Measurements from ENCODE around the gene MTA1.

Gene MTA1

GRCh38 chr14:105467942-105468471, 48.4 kb downstream of the MTA1 start:
- DNase-seq = no peak
- intact Hi-C loops (cut with DNase I) = no loop called here

- intact Hi-C loops (cut with DNase I) = no loop called here
- peak in 2 of 42 donors; percentile 38 to 55 for DNase-seq
Measured at GRCh38 chr14:105468621-105469241, 49.1 kb downstream of the MTA1 start.

- intact Hi-C loops (cut with DNase I) = loop anchor here (5.0 kb wide), 1 partner anchor 57 kb away; no protein-coding TSS in a partner anchor
- DNase-seq = no peak
Measured at GRCh38 chr14:105469456-105470349, 50.1 kb downstream of the MTA1 start.

- DNase-seq = no peak
- intact Hi-C loops (cut with DNase I) = loop anchor here (5.0 kb wide), 1 partner anchor 58 kb away; no protein-coding TSS in a partner anchor
Measured at GRCh38 chr14:105470350-105471296, 51.0 kb downstream of the MTA1 start.

GRCh38 chr14:105471297-105471821, 51.7 kb downstream of the MTA1 start:
- intact Hi-C loops (cut with DNase I) = loop anchor here (5.0 kb wide), 1 partner anchor 59 kb away; no protein-coding TSS in a partner anchor
- DNase-seq = peak in 38 of 42 donors; percentile 44 to 90 (median 69)

GRCh38 chr14:105471823-105472485, 52.3 kb downstream of the MTA1 start:
- intact Hi-C loops (cut with DNase I) = loop anchor here (5.0 kb wide), 1 partner anchor 60 kb away; no protein-coding TSS in a partner anchor

GRCh38 chr14:105472486-105472991, 52.9 kb downstream of the MTA1 start:
- no peak for DNase-seq
- intact Hi-C loops (cut with DNase I) = loop anchor here (5.0 kb wide), 1 partner anchor 60 kb away; no protein-coding TSS in a partner anchor

More at GRCh38 chr14:105471823-105472485, 52.3 kb downstream of the MTA1 start:
- no peak for DNase-seq

GRCh38 chr14:105473033-105473676, 53.5 kb downstream of the MTA1 start:
- no peak for DNase-seq
- intact Hi-C loops (cut with DNase I) = loop anchor here (5.0 kb wide), 1 partner anchor 61 kb away; no protein-coding TSS in a partner anchor

GRCh38 chr14:105473677-105474482, 54.3 kb downstream of the MTA1 start:
- intact Hi-C loops (cut with DNase I) = loop anchor here (5.0 kb wide), 1 partner anchor 62 kb away; no protein-coding TSS in a partner anchor
- peak; percentile 55 to 92 (median 79) for DNase-seq

GRCh38 chr14:105474483-105475268, 55.0 kb downstream of the MTA1 start, which contains the start of gene CRIP2:
Gene CRIP2 (plus strand): TSS chr14:105474821. CDS start chr14:105474863, 42 bp downstream.
- intact Hi-C loops (cut with DNase I) = loop anchor here (5.0 kb wide), 1 partner anchor 62 kb away; no protein-coding TSS in a partner anchor
- DNase-seq = peak in 21 of 42 donors; percentile 38 to 72 (median 63)

GRCh38 chr14:105475269-105476096, 55.9 kb downstream of the MTA1 start:
- intact Hi-C loops (cut with DNase I) = no loop called here
- peak in 7 of 42 donors; percentile 42 to 77 (median 56) for DNase-seq

- peak; percentile 65 to 95 (median 84) for DNase-seq
- intact Hi-C loops (cut with DNase I) = no loop called here
Measured at GRCh38 chr14:105476097-105476830, 56.6 kb downstream of the MTA1 start.

GRCh38 chr14:105476831-105477659, 57.4 kb downstream of the MTA1 start:
- DNase-seq = no peak
- intact Hi-C loops (cut with DNase I) = no loop called here
